COR-L47 (cell line): ENCODE measurements around the gene EOLA1.
"Not testable (repeated sequence)": the region's sequence is repeated elsewhere in the genome, so short reads cannot be mapped to it uniquely, and the experiment has no call there.

ENCODE experiments used
- DNase-seq: peaks from one replicate; lab custom pipeline; 2025; lab: John Stamatoyannopoulos, UW

EOLA1 gene

GRCh38 chrX:149545545-149546543, 5.0 kb downstream of the EOLA1 start:
- not testable (repeated sequence) for DNase-seq

GRCh38 chrX:149546962-149547361, 6.2 kb downstream of the EOLA1 start:
- not testable (repeated sequence) for DNase-seq

- DNase-seq, result not testable (repeated sequence)
Measured at GRCh38 chrX:149547782-149548181, 7.0 kb downstream of the EOLA1 start.

- DNase-seq, result not testable (repeated sequence)
Measured at GRCh38 chrX:149549701-149550100, 8.9 kb downstream of the EOLA1 start, which contains the start of gene HSFX3. Gene HSFX3 (minus strand): TSS chrX:149549924. CDS start chrX:149549852, 72 bp downstream.

- DNase-seq, result not testable (repeated sequence)
Measured at GRCh38 chrX:149550454-149550853, 9.6 kb downstream of the EOLA1 start.

GRCh38 chrX:149551245-149551938, 10.6 kb downstream of the EOLA1 start:
- DNase-seq, result not testable (repeated sequence)

- not testable (repeated sequence) for DNase-seq
Measured at GRCh38 chrX:149551939-149552248, 11.1 kb downstream of the EOLA1 start.

- not testable (repeated sequence) for DNase-seq
Measured at GRCh38 chrX:149555251-149555650, 14.4 kb downstream of the EOLA1 start.

GRCh38 chrX:149563359-149563758, 22.5 kb downstream of the EOLA1 start:
- no peak for DNase-seq

GRCh38 chrX:149567621-149568417, 27.0 kb downstream of the EOLA1 start:
- no peak for DNase-seq

GRCh38 chrX:149568701-149569296, 28.0 kb downstream of the EOLA1 start:
- no peak for DNase-seq

GRCh38 chrX:149569770-149570169, 29.0 kb downstream of the EOLA1 start:
- DNase-seq, result no peak

GRCh38 chrX:149570668-149571067, 29.9 kb downstream of the EOLA1 start:
- DNase-seq, result no peak

- DNase-seq, result no peak
Measured at GRCh38 chrX:149571770-149572169, 31.0 kb downstream of the EOLA1 start.

GRCh38 chrX:149572743-149573142, 31.9 kb downstream of the EOLA1 start:
- no peak for DNase-seq

GRCh38 chrX:149573456-149573855, 32.6 kb downstream of the EOLA1 start:
- DNase-seq, result not testable (repeated sequence)

- DNase-seq, result not testable (repeated sequence)
Measured at GRCh38 chrX:149585631-149586030, 44.8 kb downstream of the EOLA1 start.

- DNase-seq, result not testable (repeated sequence)
Measured at GRCh38 chrX:149587359-149587758, 46.5 kb downstream of the EOLA1 start, which contains the start of gene MAGEA9B. Gene MAGEA9B (minus strand): TSS chrX:149587459. CDS start chrX:149583179, 4,280 bp downstream.

GRCh38 chrX:149590993-149591392, 50.2 kb downstream of the EOLA1 start:
- not testable (repeated sequence) for DNase-seq

- not testable (repeated sequence) for DNase-seq
Measured at GRCh38 chrX:149595214-149595613, 54.4 kb downstream of the EOLA1 start, which contains the start of gene HSFX2. Gene HSFX2 (minus strand): TSS chrX:149595314. CDS start chrX:149594700, 614 bp downstream.

- not testable (repeated sequence) for DNase-seq
Measured at GRCh38 chrX:149595943-149596342, 55.1 kb downstream of the EOLA1 start.
